SK-N-SH (cell line): ENCODE measurements around the gene DUSP15. TPM values are rescaled to one million over a fixed set of nuclear protein-coding genes. Genes with fewer than 3 reads are reported as not detected.

ENCODE experiments used
- CTCF ChIA-PET: fragments of 300-600, 350-600 bp; formaldehyde crosslinking; extraction: SDS; loops from one replicate; lab custom pipeline; 2021; lab: Yijun Ruan, JAX
- POLR2A ChIA-PET: fragments of 350-600 bp; sonication (Branson Sonifier 250); formaldehyde crosslinking; extraction: SDS; loops from one replicate; lab custom pipeline; 2020; ENCODE audit warnings: antibody characterized with exemption, inconsistent platforms; lab: Yijun Ruan, JAX
- DNase-seq: peaks from one replicate; pipeline ENCODE4 v3.0.0; 2012
- H2AFZ ChIP-seq: fragments of 200-600 bp; sonication (generic); 2 replicates; pipeline ENCODE4 v1.8.1; 2016; ENCODE audit warnings: antibody characterized with exemption, mild to moderate bottlenecking, low read depth
- H3F3A ChIP-seq: fragments of 200-600 bp; sonication (generic); replicated peaks from 2 replicates; pipeline ENCODE3; 2016; ENCODE audit warnings: antibody characterized with exemption, mild to moderate bottlenecking; ENCODE audit not compliant: insufficient read depth
- H3K27ac ChIP-seq, 2 experiments: fragments of 200-500 bp in 1 of 2; fragments of 200-600 bp in 1 of 2; sonication (Bioruptor generic) in 1 of 2; sonication (generic), shearing (Covaris generic) in 1 of 2; 2 replicates each; pipeline versions ENCODE4 v1.5.1 to v1.6.1; 2014 to 2016; ENCODE audit warnings: low read depth in 2 of 2, inconsistent platforms in 1 of 2, low read length in 1 of 2, mild to moderate bottlenecking in 1 of 2, mixed read lengths in 1 of 2
- H3K27me3 ChIP-seq: fragments of 200-600 bp; sonication (generic), shearing (Covaris generic); 2 replicates; pipeline ENCODE4 v1.6.1; 2016; ENCODE audit warnings: mixed run types; ENCODE audit not compliant: insufficient read depth
- H3K36me3 ChIP-seq, 2 experiments: fragments of 200-500 bp in 1 of 2; fragments of 200-600 bp in 1 of 2; sonication (Bioruptor generic) in 1 of 2; sonication (generic) in 1 of 2; replicated peaks in 1 of 2; 2 replicates each; pipeline versions ENCODE3 to v1.5.1; 2014 to 2016; ENCODE audit warnings: low read length in 1 of 2, mild to moderate bottlenecking in 1 of 2; ENCODE audit not compliant: insufficient read depth in 2 of 2, control insufficient read depth in 1 of 2
- H3K4me1 ChIP-seq, 2 experiments: fragments of 200-500 bp in 1 of 2; fragments of 200-600 bp in 1 of 2; sonication (Bioruptor generic) in 1 of 2; sonication (generic), shearing (Covaris generic) in 1 of 2; 2 replicates each; pipeline versions ENCODE4 v1.5.1 to v1.6.1; 2014 to 2016; ENCODE audit warnings: low read depth in 1 of 2, low read length in 1 of 2, mixed run types in 1 of 2; ENCODE audit not compliant: insufficient read depth in 2 of 2, control insufficient read depth in 1 of 2
- H3K4me2 ChIP-seq: fragments of 200-600 bp; sonication (generic), shearing (Covaris generic); 2 replicates; pipeline ENCODE4 v1.6.1; 2017; ENCODE audit warnings: mixed run types
- H3K4me3 ChIP-seq, 2 experiments: fragments of 200-500 bp in 1 of 2; fragments of 200-600 bp in 1 of 2; sonication (Bioruptor generic) in 1 of 2; sonication (generic), shearing (Covaris generic) in 1 of 2; 2 replicates each; pipeline versions ENCODE4 v1.5.1 to v1.8.1; 2014 to 2016; ENCODE audit warnings: low read depth in 2 of 2, inconsistent platforms in 1 of 2, low read length in 1 of 2, mild to moderate bottlenecking in 1 of 2, mixed read lengths in 1 of 2, moderate library complexity in 1 of 2
- H3K79me2 ChIP-seq: fragments of 200-600 bp; sonication (generic); 2 replicates; pipeline ENCODE4 v1.8.1; 2017; ENCODE audit warnings: mild to moderate bottlenecking; ENCODE audit not compliant: insufficient read depth
- H3K9ac ChIP-seq: fragments of 200-600 bp; sonication (generic); 2 replicates; pipeline ENCODE4 v1.6.1; 2017; ENCODE audit warnings: mixed run types
- H3K9me2 ChIP-seq: fragments of 200-600 bp; sonication (generic); 2 replicates; pipeline ENCODE4 v1.6.1; 2017; ENCODE audit warnings: mixed run types
- H3K9me3 ChIP-seq: fragments of 200-600 bp; sonication (generic); 2 replicates; pipeline ENCODE4 v1.6.1; 2017; ENCODE audit warnings: mixed run types, mild to moderate bottlenecking, moderate library complexity
- H4K20me1 ChIP-seq: fragments of 200-600 bp; sonication (generic); 2 replicates; pipeline ENCODE4 v1.6.1; 2017; ENCODE audit warnings: mild to moderate bottlenecking, mixed run types; ENCODE audit not compliant: insufficient read depth
- ELF1 ChIP-seq: IDR thresholded peaks from 2 replicates; pipeline ENCODE4 v1.4.0; 2012
- EP300 ChIP-seq, 2 experiments: IDR thresholded peaks; 2 replicates each; pipeline versions ENCODE4 v1.4.0 to v1.6.1; 2012; ENCODE audit warnings: borderline replicate concordance in 1 of 2, low read depth in 1 of 2, low read length in 1 of 2
- FOXJ3 ChIP-seq: sonication (generic); formaldehyde crosslinking; IDR thresholded peaks from 2 replicates; pipeline ENCODE4 v1.5.1; 2020; ENCODE audit warnings: mild to moderate bottlenecking, missing genetic modification reagents
- FOXM1 ChIP-seq: IDR thresholded peaks from 2 replicates; pipeline ENCODE4 v1.4.0; 2012; ENCODE audit warnings: low read depth, mild to moderate bottlenecking
- GABPA ChIP-seq: IDR thresholded peaks from 2 replicates; pipeline ENCODE4 v1.4.0; 2012; ENCODE audit warnings: low read depth, mild to moderate bottlenecking
- GATA2 ChIP-seq: sonication (generic); formaldehyde crosslinking; IDR thresholded peaks from 2 replicates; pipeline ENCODE4 v1.5.0; 2020; ENCODE audit warnings: mild to moderate bottlenecking, missing genetic modification reagents
- MAX ChIP-seq: IDR thresholded peaks from 2 replicates; pipeline ENCODE4 v1.4.0; 2012; ENCODE audit warnings: low read depth
- MXI1 ChIP-seq: IDR thresholded peaks from 2 replicates; pipeline ENCODE4 v1.6.1; 2012; ENCODE audit warnings: mild to moderate bottlenecking, low read depth, low read length, improper control_type of control experiment
- NFIC ChIP-seq: IDR thresholded peaks from 2 replicates; pipeline ENCODE4 v1.4.0; 2012; ENCODE audit warnings: borderline replicate concordance
- NRF1 ChIP-seq: IDR thresholded peaks from 2 replicates; pipeline ENCODE4 v1.6.1; 2012; ENCODE audit warnings: low read depth, mild to moderate bottlenecking, low read length
- PBX3 ChIP-seq: IDR thresholded peaks from 2 replicates; pipeline ENCODE4; 2012
- RFX5 ChIP-seq: IDR thresholded peaks from 2 replicates; pipeline ENCODE4 v1.6.1; 2012; ENCODE audit warnings: mild to moderate bottlenecking, improper control_type of control experiment, low read length
- SIN3A ChIP-seq: IDR thresholded peaks from 2 replicates; pipeline ENCODE4 v1.6.1; 2012; ENCODE audit warnings: low read depth, mild to moderate bottlenecking, low read length, moderate library complexity, borderline replicate concordance
- SMC3 ChIP-seq: IDR thresholded peaks from 2 replicates; pipeline ENCODE4 v1.6.1; 2012; ENCODE audit warnings: low read depth, low read length, improper control_type of control experiment
- TEAD4 ChIP-seq: IDR thresholded peaks from 2 replicates; pipeline ENCODE4 v1.4.0; 2012; ENCODE audit warnings: mild to moderate bottlenecking, borderline replicate concordance; ENCODE audit not compliant: insufficient read depth
- USF1 ChIP-seq: IDR thresholded peaks from 2 replicates; pipeline ENCODE4 v1.4.0; 2012; ENCODE audit warnings: low read depth, borderline replicate concordance
- WGBS: methylation state at CpG from one replicate; pipeline ENCODE4 v1.1.6; 2017; ENCODE audit warnings: low lambda C conversion rate; 5-methylcytosine and 5-hydroxymethylcytosine counted together
- polyA plus RNA-seq, 3 experiments: library from polyadenylated mRNA; depleted of rRNA; stranded (reverse); fragments of >200 nt; gene quantifications; 2 replicates each; pipeline ENCODE4 v1.2.3, GENCODE V29; 2012

Gene DUSP15
- polyA plus RNA-seq, 1 of the 3 experiments (the other 2 are of a cell fraction), result 5.4 TPM

GRCh38 chr20:31864521-31865400, 5.6 kb downstream of the DUSP15 start:
- no peaks in the 10 kb centered on the region for H3K79me2 ChIP-seq
- H2AFZ ChIP-seq, result no peak overlapping the region
- peaks cover 0 to 37% of the 10 kb centered on the region in 2 experiments; a peak in 2 of 4 replicates for H3K4me1 ChIP-seq
- ChIA-PET CTCF (interaction anchor here (1.4 to 4.2 kb wide), 3 partner anchors 12 to 87 kb away, joined by 9 to 16 read pairs (median 16); partner anchors contain the start of gene PDRG1), POLR2A (no interaction called here)
- H3K27me3 ChIP-seq, result no peaks in the 10 kb centered on the region
- no peak for DNase-seq
- H4K20me1 ChIP-seq, result no peaks in the 10 kb centered on the region
- H3F3A ChIP-seq, result peaks cover 5% of the 10 kb centered on the region
- no peak overlapping the region for H3K9ac ChIP-seq
- H3K36me3 ChIP-seq, result no peaks in the 10 kb centered on the region
- no peak overlapping the region for H3K4me3 ChIP-seq
- H3K9me3 ChIP-seq, result no peaks in the 10 kb centered on the region
- WGBS, result 87% methylated on average over 11 of the region's 12 CpGs
- no peak overlapping the region for H3K27ac ChIP-seq
- H3K9me2 ChIP-seq, result no peaks in the 10 kb centered on the region
- TF ChIP-seq FOXJ3 (no peak), PBX3 (no peak), TEAD4 (no peak), GABPA (no peak), MXI1 (no peak), MAX (no peak), RFX5 (no peak), USF1 (no peak), FOXM1 (no peak), EP300 (IDR thresholded peaks at IDR 0.05; ENCODE audit: borderline replicate concordance in 1 of 2, low read depth in 1 of 2, low read length in 1 of 2) (no peak), GATA2 (no peak), ELF1 (no peak), NFIC (no peak), SIN3A (no peak), SMC3 (no peak), NRF1 (no peak)
- H3K4me2 ChIP-seq, result no peak overlapping the region
